NCI-H1436 (cell line): ENCODE measurements around the gene PUS7L.
A peak's percentile ranks its signal among the peaks of the same experiment; 100 is the strongest.
"Not testable (repeated sequence)": the region's sequence is repeated elsewhere in the genome, so short reads cannot be mapped to it uniquely, and the experiment has no call there.

ENCODE experiments used
- DNase-seq: peaks from one replicate; lab custom pipeline; 2025; lab: John Stamatoyannopoulos, UW

PUS7L gene, protein sequence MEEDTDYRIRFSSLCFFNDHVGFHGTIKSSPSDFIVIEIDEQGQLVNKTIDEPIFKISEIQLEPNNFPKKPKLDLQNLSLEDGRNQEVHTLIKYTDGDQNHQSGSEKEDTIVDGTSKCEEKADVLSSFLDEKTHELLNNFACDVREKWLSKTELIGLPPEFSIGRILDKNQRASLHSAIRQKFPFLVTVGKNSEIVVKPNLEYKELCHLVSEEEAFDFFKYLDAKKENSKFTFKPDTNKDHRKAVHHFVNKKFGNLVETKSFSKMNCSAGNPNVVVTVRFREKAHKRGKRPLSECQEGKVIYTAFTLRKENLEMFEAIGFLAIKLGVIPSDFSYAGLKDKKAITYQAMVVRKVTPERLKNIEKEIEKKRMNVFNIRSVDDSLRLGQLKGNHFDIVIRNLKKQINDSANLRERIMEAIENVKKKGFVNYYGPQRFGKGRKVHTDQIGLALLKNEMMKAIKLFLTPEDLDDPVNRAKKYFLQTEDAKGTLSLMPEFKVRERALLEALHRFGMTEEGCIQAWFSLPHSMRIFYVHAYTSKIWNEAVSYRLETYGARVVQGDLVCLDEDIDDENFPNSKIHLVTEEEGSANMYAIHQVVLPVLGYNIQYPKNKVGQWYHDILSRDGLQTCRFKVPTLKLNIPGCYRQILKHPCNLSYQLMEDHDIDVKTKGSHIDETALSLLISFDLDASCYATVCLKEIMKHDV

DNA sequence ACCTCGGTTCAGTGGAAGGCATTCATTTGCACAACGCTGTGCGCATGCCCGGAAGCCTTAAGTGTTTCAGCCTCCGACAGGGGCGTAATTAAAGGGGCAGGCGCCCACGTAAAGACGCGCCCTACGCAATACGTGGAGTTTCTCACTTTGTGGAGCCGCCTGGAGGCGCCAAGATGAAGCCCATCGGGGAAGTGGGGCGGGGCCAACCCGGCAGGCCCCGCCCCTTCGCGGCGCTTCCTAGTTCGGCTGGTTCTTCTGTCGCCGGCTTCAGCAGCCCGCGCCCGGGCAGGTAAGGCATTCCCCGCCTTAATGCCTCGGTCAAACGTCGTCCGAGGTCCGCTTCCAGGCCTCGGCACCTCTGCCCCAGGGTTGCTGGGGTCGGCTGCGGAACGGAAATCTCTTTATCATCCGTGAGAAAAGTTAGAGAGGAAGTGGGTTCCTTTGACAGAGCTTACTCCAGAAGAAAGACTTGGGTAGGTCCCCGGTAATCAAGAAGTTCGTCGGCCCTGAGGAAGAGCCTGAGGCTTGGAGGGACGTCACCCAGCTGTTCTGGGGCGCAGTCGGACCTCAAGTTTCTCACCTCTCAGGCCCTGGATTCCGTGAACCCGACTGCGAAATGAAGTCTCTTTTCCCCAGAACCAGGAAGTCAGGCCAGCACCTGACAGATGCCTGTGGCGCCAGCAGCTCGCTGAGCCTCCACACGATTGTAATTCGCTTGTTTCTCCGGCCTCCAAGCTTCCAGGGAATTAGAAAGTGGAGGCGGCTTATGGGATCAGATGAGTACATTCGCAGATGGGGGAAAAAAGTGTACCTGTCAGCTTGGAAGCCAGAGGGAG, at the start of gene PUS7L, which contains the start of gene IRAK4:
Gene PUS7L (minus strand): TSS at position 63 of the 836 bp plus-strand sequence. CDS start 3,545 bp downstream, outside the sequence.
Gene IRAK4 (plus strand): TSS at position 224 of the 836 bp plus-strand sequence. CDS start 9,161 bp downstream, outside the sequence.
- DNase-seq = peak; percentile 96

DNA sequence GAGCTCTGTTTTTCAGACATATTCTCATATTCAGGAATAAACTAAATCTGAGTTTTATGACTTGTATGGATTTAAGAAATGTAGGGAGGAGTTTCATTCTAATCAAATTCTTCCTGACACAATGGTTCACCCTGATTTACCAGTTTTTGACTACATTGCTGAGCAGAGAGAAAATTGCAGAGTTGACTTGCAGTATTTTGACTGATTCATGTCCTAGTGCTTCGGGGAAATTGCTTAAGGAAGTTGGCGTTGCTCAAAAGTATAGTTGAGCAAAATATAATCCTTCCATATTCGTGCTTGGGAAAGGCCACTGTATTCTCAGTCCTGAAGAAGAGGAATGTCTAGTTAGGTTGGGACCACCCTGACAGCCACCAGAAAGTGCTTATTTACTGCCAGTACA, 48.8 kb upstream of the PUS7L start:
- DNase-seq = no peak

DNA sequence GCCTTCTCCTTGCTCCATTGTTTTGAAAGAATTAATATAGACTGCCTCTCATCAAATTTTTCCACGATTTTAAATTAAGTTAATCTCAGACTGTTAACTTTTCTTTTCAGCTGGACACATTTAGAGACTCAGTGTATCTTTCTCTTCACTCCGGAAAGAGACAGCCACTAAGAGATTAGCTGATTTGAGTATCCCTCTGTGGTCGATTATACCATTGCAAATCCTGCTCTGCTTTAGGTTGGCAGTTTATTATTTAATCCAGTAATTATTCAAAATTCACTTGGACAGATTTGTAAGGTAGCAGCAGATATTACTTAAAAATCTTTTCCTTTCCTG, 48.1 kb upstream of the PUS7L start:
- DNase-seq = no peak

DNA sequence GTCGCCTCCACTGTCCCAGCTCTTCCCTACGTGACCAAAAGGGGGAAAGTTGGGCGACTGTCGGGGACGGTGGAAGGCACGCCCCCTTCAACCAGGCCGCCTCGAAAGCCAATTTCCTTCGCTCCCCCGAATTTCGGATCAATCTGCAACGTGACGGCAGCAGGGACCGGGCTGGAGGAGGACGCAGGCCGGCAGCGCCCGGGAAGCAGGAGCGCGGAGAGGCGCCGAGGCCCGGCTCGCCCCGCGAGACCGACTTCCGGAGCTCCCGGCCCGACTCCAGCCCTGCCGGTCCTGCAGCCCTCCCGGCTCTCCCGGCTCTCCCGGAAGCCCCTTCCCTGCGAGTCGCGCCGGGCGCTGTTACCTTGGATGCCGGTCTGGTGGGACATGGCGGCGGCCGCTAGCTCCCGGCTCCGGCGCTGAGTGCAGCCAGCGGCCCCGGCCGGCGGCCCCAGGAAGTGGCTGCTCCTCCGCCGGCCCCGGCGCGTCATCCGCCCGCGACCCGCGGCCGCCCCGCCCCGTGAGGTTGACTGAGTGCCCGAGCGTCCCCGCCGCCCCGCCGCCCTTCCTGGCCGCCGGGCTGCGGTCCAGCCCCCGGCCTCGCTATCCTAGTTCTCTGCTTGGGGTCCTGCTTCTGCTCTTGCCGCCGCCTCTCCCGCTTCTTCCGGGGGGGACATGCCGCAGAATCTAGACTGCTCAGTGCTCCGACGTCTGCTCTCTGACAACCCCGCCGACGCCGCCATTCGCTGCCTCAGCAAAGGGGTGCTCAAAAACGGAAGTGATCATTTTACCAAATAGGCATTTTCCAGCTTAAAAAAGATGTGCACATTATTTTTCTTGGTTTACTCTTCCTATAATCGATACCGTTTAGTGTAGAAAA, 47.5 kb upstream of the PUS7L start, which contains the start of gene TWF1:
Gene TWF1 (minus strand): TSS at position 458 of the 877 bp plus-strand sequence. CDS start 72 bp downstream, at position 386.
- peak; percentile 50 for DNase-seq

DNA sequence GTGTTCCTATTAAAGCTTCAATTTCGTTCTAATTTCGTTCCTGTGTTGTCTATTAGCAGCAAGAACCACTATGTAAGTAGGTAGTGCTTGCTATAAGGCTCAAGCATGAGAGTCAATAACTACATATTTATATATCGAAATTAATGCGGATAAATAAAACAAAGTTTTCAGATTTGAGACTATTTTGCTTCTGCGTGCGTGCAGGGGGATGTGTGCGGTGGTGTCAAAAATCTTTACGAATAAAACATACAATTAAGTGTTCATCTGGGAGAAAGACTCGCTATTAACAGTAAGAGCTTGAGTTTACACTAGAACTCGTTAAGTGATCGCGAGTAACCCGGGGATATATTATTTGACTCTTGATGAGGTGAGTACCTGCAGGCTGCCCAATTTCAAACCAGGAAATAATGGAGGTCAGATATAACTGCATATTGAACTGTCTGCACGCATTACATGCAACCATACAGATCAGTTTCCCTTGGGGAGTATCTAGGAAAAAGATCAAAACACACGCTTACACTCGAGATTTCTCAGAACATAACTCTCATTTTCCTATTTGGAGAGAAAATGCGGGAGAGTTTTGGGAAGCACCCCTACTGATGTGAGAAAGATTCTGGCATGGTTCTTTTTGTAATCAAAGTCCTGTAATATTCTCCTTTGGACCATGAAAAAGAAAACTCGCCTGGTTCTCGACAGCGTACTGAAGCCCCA, 46.7 kb upstream of the PUS7L start:
- DNase-seq = no peak

DNA sequence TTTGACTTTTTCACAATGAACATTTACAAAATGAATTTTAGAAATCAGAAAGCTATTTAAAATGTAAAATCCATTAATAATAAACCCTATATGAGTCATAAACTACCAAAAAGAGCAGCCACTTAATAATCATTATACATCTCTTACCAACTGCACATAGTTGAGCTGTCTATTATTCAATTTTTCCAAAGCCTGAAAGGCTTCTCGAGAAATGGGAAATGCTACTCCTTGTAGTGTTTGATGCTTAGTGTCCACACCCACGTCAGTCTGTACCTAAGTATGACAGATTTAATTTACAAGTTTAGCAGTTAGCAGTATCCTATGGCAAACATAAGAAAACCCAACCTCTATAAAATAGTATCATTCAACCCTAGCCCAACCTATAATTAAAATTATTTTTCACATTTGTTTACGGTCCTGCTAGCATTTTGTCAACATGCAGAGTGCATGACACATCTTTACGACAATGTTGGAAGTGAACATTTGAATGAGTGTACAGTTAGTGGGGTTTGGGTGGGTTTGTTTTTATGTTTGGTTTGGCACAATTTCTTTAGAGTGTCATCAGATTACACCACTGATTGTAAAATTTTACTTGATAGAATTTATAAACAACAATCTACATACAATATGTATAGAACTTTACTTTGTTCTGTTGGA, 39.1 kb upstream of the PUS7L start:
- no peak for DNase-seq

DNA sequence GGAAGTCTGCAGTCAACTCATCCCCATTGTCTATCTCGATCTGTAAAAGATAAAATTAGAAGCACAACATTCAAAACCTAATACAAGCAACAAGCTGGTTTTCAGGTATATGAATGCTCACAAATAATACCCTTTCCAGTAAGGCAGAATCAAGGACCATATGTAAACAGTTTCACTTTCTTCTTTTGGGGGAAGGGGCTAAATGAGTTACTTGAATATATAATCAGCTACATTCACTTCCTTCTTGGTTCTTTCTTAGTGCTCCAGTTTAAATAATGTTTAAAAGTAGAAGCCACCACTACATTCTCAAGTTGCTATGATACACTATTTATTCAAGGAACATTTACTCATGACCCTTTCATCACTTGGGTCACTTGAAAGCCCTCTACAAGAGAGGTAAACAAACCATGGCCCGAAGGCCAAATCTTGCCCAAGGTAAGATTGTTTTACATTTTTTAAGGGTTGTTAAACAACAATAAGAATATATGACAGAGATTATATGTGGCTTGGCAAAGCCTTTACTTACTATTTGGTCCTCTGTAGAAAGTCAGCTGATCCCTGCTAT, 37.2 kb upstream of the PUS7L start:
- DNase-seq = no peak

DNA sequence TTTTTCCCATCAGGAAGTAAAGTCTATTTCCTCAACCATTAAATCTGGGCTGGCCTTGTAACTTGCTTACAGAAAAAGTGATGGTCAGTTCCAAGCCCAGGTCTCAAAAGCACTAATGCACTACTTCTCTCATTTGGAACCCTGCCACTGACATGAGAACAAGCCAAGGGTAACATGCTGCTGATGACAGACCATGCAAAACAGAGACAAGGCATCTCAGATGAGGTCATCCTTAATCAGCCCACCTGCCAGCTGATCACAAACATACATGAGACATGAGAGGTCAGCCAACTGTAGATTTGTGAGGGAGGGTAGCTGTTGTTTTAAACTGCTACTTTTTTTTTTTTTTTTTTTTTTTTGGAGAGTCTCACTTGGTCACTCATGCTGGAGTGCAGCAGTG, 31.4 kb upstream of the PUS7L start:
- no peak for DNase-seq

DNA sequence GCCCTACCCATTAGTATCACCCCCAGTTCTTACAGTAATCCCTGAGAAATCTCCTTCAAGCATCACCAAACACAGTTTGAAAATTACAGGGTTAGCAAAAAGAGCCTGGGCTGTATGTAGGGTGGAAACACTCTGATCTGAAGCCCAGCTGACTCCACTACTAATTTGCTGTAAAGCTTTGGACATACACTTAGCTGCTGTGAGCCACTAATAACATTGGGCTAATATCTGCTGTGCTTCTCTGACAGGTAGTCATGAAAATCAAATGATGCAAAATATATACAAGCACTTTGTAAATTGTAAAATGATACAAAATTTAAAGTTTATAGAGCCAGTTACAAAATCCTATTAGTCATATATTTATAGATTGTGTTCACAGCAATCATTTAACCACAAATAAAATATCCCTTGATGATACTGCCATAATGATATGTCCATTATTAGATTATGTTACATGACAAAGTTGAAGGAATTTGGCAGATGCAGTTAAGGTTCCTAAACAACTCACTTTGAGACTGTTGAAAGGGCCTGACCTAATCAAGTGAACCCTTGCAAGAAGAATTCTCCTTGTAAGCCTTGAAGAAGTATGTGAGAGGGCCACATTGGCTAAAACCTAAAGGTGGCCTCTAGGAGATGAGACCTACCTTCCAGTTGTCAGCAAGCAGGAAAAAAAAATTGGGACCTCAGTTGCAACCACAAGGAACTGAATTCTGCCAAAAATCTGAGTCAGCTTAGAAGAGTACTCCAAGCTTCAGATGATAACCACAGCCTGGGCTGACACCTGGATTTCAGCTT, 28.5 kb upstream of the PUS7L start:
- no peak for DNase-seq

DNA sequence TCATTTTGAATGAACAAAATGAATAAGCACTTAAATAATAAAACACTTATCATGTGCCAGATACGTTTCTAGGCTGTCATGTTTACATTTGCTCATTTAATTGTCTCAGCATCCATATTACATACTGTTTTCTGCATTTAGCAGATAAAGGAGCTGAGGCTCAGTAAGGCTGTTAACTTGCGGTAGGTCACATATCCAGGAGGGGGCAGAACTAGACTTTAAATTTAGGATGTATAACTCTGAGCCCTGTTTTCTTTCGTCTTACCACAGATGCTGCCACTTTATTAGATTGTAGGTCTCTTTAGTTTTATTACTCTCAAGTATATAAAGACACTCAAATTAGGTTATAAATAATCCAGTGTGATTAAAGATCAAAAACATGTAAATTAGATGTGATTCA, 17.9 kb upstream of the PUS7L start:
- peak; percentile 4 for DNase-seq

DNA sequence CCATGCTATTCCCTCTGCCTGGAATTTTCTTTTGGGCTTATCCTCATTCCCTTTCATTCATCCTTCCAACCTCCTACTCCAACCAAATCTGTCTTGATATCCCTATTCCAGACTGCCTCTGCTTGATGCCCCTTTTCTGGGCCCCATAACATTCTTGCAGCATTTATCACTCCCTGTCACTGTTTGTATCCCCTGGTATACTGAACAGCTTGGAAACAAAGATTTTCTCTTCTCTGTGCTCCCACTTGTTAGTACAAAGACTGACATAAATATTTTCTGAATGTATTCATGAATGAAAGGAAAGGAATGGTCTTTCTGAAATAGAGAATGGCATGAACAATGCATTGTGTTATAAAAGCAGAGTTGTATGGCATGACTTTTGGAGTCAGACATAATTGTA, 7.7 kb upstream of the PUS7L start:
- no peak for DNase-seq

DNA sequence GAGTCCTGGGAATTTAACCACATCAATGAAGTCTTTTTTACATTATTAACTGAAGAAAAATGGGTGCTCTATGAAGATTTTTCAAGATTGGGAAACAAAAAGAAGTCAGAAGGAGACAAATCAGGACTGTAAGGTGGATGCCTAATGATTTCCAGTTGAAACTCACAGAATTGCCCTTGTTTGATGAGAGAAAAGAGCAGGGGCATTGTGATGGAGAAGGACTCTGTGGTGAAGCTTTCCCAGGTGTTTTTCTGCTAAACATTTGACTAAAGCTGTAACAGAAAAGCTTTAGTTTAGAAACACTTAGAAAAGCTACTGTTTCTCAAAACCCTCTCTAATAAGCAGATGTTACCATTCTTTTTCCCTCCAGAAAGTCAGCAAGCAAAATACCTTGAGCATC, 5.9 kb upstream of the PUS7L start:
- DNase-seq = no peak

DNA sequence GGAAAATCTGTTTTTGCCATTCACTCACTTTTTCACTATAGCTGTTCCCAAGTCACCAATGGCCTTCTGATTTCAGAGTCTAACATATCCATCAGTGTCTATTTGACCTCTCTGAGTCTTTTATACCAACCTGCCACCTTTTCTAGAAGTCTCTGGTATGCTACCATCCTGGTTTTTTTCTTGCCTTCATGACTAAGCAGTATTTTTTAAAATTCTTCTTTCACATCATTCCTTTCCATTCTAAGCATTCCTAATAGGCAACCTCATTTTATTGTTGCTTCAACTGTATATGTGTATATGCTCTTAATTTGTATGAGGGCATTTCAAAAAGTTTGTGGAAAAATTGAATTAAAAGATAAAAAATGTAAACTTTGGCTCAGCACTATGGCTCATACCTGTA, 5.2 kb upstream of the PUS7L start:
- DNase-seq = no peak

DNA sequence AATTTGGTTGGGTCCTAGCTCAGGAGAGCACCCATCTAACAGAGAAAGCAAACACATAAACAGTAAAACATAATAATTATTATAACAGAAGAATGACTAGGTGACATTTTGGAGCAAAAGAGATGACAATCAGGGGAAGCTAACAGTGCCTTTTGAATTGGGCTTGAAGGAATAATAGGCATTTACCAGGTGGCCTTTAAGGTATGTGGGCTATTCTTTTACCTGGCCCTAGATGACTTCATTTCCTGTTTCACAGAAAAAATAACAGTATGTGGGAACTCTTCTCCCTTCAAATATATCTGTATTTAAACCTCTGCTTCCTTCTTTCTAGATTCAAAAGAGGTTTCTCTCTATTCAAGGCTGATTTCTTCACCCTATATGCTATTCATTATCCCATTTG, 4.0 kb upstream of the PUS7L start:
- no peak for DNase-seq

DNA sequence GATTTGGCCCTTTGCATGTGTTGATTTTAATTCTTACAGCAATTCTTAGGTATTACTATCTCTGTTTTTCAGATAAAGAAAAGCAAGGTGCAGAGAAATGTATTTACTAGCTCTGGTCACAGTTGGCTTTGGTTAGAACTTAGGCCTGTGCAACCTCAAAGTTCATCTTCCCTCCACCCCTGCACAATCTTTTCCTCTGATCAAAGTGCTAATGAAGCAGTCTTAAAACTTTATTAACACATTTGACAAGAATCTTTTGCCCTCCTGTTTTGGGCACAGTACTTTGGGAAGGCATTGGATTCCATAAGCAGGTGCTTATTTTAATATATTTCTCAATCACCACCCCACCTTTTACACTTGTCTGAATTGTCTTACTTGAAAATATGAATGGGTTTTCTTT, 2.9 kb upstream of the PUS7L start:
- no peak for DNase-seq

DNA sequence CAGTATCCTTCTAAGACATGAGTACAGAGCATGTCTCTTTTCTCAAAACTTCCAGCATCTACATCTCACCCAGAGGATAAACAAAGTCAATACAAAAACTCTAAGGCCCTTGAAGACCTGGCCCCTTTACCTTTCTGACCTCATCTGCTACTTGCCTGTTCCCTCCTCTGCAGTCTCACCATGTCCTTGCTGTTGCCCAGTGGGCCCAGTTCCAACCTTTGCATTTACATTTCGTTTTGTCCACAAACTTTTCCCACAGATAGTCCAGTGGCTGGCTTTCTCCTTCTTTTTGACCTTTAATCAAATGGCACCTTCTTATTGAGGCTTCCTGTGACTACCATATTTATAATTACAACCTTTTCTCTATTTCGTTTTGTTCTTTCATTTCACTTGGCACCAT, 1.8 kb upstream of the PUS7L start:
- no peak for DNase-seq

DNA sequence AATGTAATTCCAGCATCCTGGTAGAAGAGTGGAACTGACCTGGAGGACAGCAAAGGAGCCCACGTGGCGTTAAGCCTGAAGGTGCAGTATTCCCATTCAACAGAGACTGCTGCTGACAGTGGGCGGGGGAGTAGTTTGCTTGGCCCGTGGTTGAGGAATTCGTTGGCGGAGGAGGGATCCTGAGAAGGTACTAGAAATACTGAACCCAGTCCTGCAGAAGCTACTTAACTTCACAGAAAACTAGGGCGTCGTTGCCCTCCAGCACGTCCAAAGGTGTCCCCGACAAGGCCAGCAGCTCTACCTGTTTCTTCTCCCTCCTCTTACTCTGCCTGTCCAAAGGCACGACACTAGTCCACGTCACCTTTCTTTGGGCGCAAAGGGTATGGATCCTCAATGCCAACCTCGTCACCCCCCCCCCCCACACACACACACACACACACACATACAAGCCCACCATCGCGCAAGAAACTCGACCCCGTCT, 303 bp downstream of the PUS7L start:
- no peak for DNase-seq

DNA sequence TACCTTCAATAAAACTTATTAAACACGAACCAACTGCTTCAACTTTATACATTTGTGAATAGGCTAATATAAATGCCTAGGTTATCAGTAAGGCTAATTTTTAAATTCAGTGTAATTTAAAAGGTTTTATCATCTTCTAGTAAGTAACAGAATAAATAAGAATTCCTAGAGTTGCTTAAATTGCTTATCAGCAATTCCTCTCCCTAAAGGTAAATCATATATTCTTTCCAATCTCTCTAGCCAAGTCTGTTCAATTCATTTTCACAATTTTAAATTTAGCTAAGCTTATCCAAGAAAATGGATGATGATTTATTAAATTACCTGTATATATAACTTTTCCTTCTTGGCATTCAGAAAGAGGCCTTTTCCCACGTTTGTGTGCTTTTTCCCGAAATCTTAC, 4.6 kb downstream of the PUS7L start:
- DNase-seq = no peak

DNA sequence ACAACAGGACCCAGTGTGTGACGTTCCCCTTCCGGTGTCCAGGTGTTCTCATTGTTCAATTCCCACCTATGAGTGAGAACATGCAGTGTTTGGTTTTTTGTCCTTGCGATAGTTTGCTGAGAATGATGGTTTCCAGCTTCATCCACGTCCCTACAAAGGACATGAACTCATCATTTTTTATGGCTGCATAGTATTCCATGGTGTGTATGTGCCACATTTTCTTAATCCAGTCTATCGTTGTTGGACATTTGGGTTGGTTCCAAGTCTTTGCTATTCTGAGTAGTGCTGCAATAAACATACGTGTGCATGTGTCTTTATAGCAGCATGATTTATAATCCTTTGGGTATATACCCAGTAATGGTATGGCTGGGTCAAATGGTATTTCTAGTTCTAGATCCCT, 7.2 kb downstream of the PUS7L start:
- not testable (repeated sequence) for DNase-seq
